ENCODE measurements around the gene SLC66A3. TPM values are rescaled to one million over a fixed set of nuclear protein-coding genes. Genes with fewer than 3 reads are reported as not detected.

Gene SLC66A3
- total and polyA plus RNA-seq, 2 donors (not counting 1 experiment from before 2014, with no cell fraction given) = 23.7 to 32.4 TPM

DNA sequence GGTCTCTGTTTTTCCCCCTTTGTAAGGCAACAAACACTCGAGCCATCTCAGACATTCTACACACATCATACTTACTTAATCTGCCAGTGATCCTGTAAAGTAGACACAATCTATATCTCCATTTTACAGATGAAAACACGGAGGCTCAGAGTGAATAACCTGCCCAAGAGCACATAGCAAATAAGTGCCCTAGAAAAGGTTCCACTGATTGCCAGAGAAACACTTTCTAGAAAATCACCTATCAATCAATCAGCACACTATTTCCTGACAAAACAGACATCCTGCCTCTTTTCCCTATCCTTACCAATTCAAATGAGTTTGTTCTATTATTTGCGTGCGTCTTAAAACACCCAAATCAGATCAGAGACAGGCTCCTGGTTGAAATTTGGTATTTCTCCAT lies 23.9 kb downstream of the SLC66A3 start:
- Histone ChIP-seq H3K79me2 (ENCODE audit: control insufficient read depth, insufficient read depth, low read length) (no peaks in the 10 kb centered on the region), H2AFZ (ENCODE audit: insufficient read depth, low read depth, low read length, poor library complexity, severe bottlenecking) (no peak overlapping the region), H3K4me3 (ENCODE audit: control extremely low read depth in 1 of 5, extremely low read depth in 1 of 5, insufficient read depth in 1 of 5, low read depth in 2 of 5, low read length in 4 of 5) (no peak overlapping the region), H3K27ac (ENCODE audit: low read length in 2 of 2) (no peak overlapping the region), H3K4me2 (replicated peaks; ENCODE audit: low read depth, low read length, poor library complexity, severe bottlenecking) (no peak overlapping the region), H4K20me1 (ENCODE audit: control insufficient read depth, insufficient read depth, low read length, poor library complexity, severe bottlenecking) (no peaks in the 10 kb centered on the region), H3K9me3 (ENCODE audit: control extremely low read depth in 1 of 3, control insufficient read depth in 2 of 3, insufficient read depth in 1 of 3, low read length in 2 of 3) (no peaks in the 10 kb centered on the region), H3K9ac (ENCODE audit: low read length) (no peak overlapping the region), H3K27me3 (replicated peaks in 1 of 4; ENCODE audit: control extremely low read depth in 1 of 4, control insufficient read depth in 3 of 4, insufficient read depth in 4 of 4, low read length in 3 of 4) (no peaks in the 10 kb centered on the region), H3K36me3 (replicated peaks in 1 of 2; ENCODE audit: control extremely low read depth in 1 of 2, control insufficient read depth in 1 of 2, extremely low read depth in 1 of 2, insufficient read depth in 2 of 2, low read length in 1 of 2) (no peaks in the 10 kb centered on the region), H3K4me1 (ENCODE audit: control insufficient read depth in 2 of 2, insufficient read depth in 2 of 2, low read length in 2 of 2) (peaks cover 0 to 3% of the 10 kb centered on the region in 2 donors)
- WGBS (ENCODE audit: insufficient coverage) = 100% methylated on average over 2 of the region's 4 CpGs
- no peaks in the 10 kb centered on the region for H3K9me3 Mint-ChIP-seq (ENCODE audit: insufficient read depth)
- no peak overlapping the region for H3K27ac Mint-ChIP-seq
- ChIA-PET POLR2A (no interaction called here), CTCF (no interaction called here)
- no peaks in the 10 kb centered on the region for H3K27me3 Mint-ChIP-seq
- no peak for ATAC-seq (ENCODE audit: low read depth)
- H3K4me1 Mint-ChIP-seq = peaks cover 6% of the 10 kb centered on the region
- intact Hi-C loops (cut with micrococcal nuclease) = no loop called here
- H3K4me3 Mint-ChIP-seq = no peak overlapping the region
- TF ChIP-seq EZH2 (IDR thresholded peaks at IDR 0.05; ENCODE audit: borderline replicate concordance, insufficient read depth, low read depth, low read length, poor library complexity, severe bottlenecking) = no peak
- TF ChIP-seq, protein P1, sequence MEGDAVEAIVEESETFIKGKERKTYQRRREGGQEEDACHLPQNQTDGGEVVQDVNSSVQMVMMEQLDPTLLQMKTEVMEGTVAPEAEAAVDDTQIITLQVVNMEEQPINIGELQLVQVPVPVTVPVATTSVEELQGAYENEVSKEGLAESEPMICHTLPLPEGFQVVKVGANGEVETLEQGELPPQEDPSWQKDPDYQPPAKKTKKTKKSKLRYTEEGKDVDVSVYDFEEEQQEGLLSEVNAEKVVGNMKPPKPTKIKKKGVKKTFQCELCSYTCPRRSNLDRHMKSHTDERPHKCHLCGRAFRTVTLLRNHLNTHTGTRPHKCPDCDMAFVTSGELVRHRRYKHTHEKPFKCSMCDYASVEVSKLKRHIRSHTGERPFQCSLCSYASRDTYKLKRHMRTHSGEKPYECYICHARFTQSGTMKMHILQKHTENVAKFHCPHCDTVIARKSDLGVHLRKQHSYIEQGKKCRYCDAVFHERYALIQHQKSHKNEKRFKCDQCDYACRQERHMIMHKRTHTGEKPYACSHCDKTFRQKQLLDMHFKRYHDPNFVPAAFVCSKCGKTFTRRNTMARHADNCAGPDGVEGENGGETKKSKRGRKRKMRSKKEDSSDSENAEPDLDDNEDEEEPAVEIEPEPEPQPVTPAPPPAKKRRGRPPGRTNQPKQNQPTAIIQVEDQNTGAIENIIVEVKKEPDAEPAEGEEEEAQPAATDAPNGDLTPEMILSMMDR (IDR thresholded peaks at IDR 0.05) = no peak
- no peak for DNase-seq

DNA sequence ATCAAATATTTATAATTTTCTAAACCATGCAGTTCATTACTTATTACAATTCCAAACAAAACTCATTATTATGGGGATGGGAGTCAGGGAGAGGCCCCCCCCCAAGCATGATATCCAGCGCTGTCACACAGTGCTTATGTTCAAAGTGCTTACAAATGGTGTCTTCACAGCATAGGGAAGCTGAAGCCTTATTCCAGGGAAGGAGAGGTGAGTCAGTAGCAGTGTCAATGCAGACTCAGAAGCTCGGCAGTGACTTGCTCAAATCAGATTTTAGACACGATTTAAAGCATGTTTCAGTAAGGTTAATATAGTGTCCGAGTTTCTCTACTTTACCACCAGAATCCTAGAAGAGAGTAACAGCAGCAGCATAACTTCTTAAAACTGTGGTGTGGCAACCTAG lies 24.6 kb downstream of the SLC66A3 start:
- Histone ChIP-seq H3K9me3 (ENCODE audit: control extremely low read depth in 1 of 3, control insufficient read depth in 2 of 3, insufficient read depth in 1 of 3, low read length in 2 of 3) (no peaks in the 10 kb centered on the region), H3K4me1 (ENCODE audit: control insufficient read depth in 2 of 2, insufficient read depth in 2 of 2, low read length in 2 of 2) (peaks cover 0 to 3% of the 10 kb centered on the region in 2 donors), H3K79me2 (ENCODE audit: control insufficient read depth, insufficient read depth, low read length) (no peaks in the 10 kb centered on the region), H2AFZ (ENCODE audit: insufficient read depth, low read depth, low read length, poor library complexity, severe bottlenecking) (no peak overlapping the region), H3K27me3 (replicated peaks in 1 of 4; ENCODE audit: control extremely low read depth in 1 of 4, control insufficient read depth in 3 of 4, insufficient read depth in 4 of 4, low read length in 3 of 4) (no peaks in the 10 kb centered on the region), H3K27ac (ENCODE audit: low read length in 2 of 2) (no peak overlapping the region), H3K4me3 (ENCODE audit: control extremely low read depth in 1 of 5, extremely low read depth in 1 of 5, insufficient read depth in 1 of 5, low read depth in 2 of 5, low read length in 4 of 5) (no peak overlapping the region), H3K36me3 (replicated peaks in 1 of 2; ENCODE audit: control extremely low read depth in 1 of 2, control insufficient read depth in 1 of 2, extremely low read depth in 1 of 2, insufficient read depth in 2 of 2, low read length in 1 of 2) (no peaks in the 10 kb centered on the region), H3K9ac (ENCODE audit: low read length) (no peak overlapping the region), H3K4me2 (replicated peaks; ENCODE audit: low read depth, low read length, poor library complexity, severe bottlenecking) (no peak overlapping the region), H4K20me1 (ENCODE audit: control insufficient read depth, insufficient read depth, low read length, poor library complexity, severe bottlenecking) (no peaks in the 10 kb centered on the region)
- POLR2A ChIA-PET = no interaction called here
- ATAC-seq (ENCODE audit: low read depth) (no peak), DNase-seq (no peak)
- Mint-ChIP-seq H3K4me1 (peaks cover 5% of the 10 kb centered on the region), H3K27me3 (no peaks in the 10 kb centered on the region), H3K27ac (no peak overlapping the region), H3K9me3 (ENCODE audit: insufficient read depth) (no peaks in the 10 kb centered on the region), H3K4me3 (no peak overlapping the region)
- WGBS (ENCODE audit: insufficient coverage) = no CpG with 5 or more reads among the region's 4 CpGs
- no peak for TF ChIP-seq EZH2 (IDR thresholded peaks at IDR 0.05; ENCODE audit: borderline replicate concordance, insufficient read depth, low read depth, low read length, poor library complexity, severe bottlenecking)
- TF ChIP-seq, protein P1 (IDR thresholded peaks at IDR 0.05) = no peak
- CTCF ChIA-PET = no interaction called here
- intact Hi-C loops (cut with micrococcal nuclease) = no loop called here

Data from B cell (primary cell).